HCT116 (cell line): ENCODE results near the gene EPGN.

Experiments
- CTCF ChIP-seq, 3 experiments: fragments of 200-600 bp in 1 of 3; sonication (generic) in 1 of 3; IDR thresholded peaks in 2 of 3; conservative IDR thresholded peaks in 1 of 3; 2 replicates each; pipeline ENCODE4 v1.5.1; 2012 to 2017; ENCODE audit warnings: low read depth in 2 of 3, low read length in 2 of 3, antibody characterized with exemption in 1 of 3, borderline replicate concordance in 1 of 3, control low read depth in 1 of 3, mild to moderate bottlenecking in 1 of 3, mixed read lengths in 1 of 3, mixed run types in 1 of 3, moderate library complexity in 1 of 3; ENCODE audit not compliant: insufficient read depth in 1 of 3
- EZH2 ChIP-seq: fragments of 200-600 bp; sonication (generic); IDR thresholded peaks from 2 replicates; pipeline ENCODE4 v1.6.1; 2017; ENCODE audit warnings: antibody characterized with exemption, mixed run types
- EZH2phosphoT487 ChIP-seq: fragments of 200-600 bp; IDR thresholded peaks from 2 replicates; pipeline ENCODE4 v1.6.1; 2018; ENCODE audit warnings: antibody characterized with exemption, borderline replicate concordance
- POLR2A ChIP-seq: IDR thresholded peaks from 2 replicates; pipeline ENCODE4 v1.7.0; 2011; ENCODE audit warnings: borderline replicate concordance; ENCODE audit not compliant: insufficient read depth, insufficient read length; ENCODE audit errors: extremely low read depth
- POLR2AphosphoS5 ChIP-seq: IDR thresholded peaks from 2 replicates; pipeline ENCODE4 v1.6.1; 2011; ENCODE audit warnings: mild to moderate bottlenecking, low read depth, low read length, moderate library complexity
- RAD21 ChIP-seq: IDR thresholded peaks from 2 replicates; pipeline ENCODE4 v1.6.1; 2012; ENCODE audit warnings: low read depth, mild to moderate bottlenecking
- TCF7L2 ChIP-seq: IDR thresholded peaks from 2 replicates; pipeline ENCODE4 v1.7.0; 2011; ENCODE audit warnings: borderline replicate concordance, inconsistent platforms; ENCODE audit not compliant: insufficient read depth, insufficient read length; ENCODE audit errors: extremely low read depth
- YY1 ChIP-seq: IDR thresholded peaks from 2 replicates; pipeline ENCODE4 v1.6.1; 2011; ENCODE audit warnings: low read length, low read depth, moderate library complexity, mild to moderate bottlenecking; ENCODE audit not compliant: insufficient replicate concordance; ENCODE audit errors: extremely low read depth
- ZFX ChIP-seq: fragments of 450-650 bp; IDR thresholded peaks from 2 replicates; pipeline ENCODE4 v1.6.1; 2017
- TF ChIP-seq, protein P1 (sequence below): IDR thresholded peaks from 2 replicates; pipeline ENCODE4 v1.6.1; 2012; ENCODE audit warnings: low read depth

DNA sequence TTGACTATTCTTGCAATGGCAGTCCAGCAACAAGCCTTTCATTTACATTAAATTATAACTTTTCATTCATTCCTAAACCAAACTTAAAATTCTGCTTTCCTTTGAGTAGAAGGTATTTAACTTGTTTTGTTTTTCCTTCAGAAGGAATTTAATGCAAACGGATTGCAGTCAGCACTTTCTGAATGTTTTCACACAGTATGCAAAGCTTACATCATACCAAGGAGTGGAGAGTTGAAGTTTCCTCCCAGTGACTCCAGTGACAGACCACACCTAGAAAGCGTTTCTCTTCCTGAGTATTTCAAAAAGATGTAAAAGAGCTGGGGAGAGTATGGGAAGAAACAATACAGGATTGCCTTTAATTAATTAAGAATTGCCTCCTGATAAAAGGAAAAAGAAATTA, 8.1 kb downstream of the EPGN start:
- no peak for TF ChIP-seq CTCF (IDR thresholded peaks at IDR 0.05 in 2 of 3, conservative IDR thresholded peaks at IDR 0.05 in 1 of 3; ENCODE audit: borderline replicate concordance in 1 of 3, insufficient read depth in 1 of 3, low read depth in 2 of 3, low read length in 2 of 3)
- no peak for TF ChIP-seq POLR2AphosphoS5
- no peak for TF ChIP-seq ZFX
- TF ChIP-seq, protein P1, sequence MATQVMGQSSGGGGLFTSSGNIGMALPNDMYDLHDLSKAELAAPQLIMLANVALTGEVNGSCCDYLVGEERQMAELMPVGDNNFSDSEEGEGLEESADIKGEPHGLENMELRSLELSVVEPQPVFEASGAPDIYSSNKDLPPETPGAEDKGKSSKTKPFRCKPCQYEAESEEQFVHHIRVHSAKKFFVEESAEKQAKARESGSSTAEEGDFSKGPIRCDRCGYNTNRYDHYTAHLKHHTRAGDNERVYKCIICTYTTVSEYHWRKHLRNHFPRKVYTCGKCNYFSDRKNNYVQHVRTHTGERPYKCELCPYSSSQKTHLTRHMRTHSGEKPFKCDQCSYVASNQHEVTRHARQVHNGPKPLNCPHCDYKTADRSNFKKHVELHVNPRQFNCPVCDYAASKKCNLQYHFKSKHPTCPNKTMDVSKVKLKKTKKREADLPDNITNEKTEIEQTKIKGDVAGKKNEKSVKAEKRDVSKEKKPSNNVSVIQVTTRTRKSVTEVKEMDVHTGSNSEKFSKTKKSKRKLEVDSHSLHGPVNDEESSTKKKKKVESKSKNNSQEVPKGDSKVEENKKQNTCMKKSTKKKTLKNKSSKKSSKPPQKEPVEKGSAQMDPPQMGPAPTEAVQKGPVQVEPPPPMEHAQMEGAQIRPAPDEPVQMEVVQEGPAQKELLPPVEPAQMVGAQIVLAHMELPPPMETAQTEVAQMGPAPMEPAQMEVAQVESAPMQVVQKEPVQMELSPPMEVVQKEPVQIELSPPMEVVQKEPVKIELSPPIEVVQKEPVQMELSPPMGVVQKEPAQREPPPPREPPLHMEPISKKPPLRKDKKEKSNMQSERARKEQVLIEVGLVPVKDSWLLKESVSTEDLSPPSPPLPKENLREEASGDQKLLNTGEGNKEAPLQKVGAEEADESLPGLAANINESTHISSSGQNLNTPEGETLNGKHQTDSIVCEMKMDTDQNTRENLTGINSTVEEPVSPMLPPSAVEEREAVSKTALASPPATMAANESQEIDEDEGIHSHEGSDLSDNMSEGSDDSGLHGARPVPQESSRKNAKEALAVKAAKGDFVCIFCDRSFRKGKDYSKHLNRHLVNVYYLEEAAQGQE = no peak
- no peak for TF ChIP-seq RAD21
- no peak for TF ChIP-seq EZH2
- TF ChIP-seq TCF7L2 = no peak
- no peak for TF ChIP-seq EZH2phosphoT487
- TF ChIP-seq YY1 = no peak
- TF ChIP-seq POLR2A = no peak
